SK-N-SH (cell line): Measurements from ENCODE around the gene LMTK2.

Source experiments
- JUND ChIP-seq: IDR thresholded peaks from 2 replicates; pipeline ENCODE4 v1.4.0; 2012
- TF ChIP-seq, protein P1 (sequence below): fragments of 200-600 bp; sonication (generic); IDR thresholded peaks from 2 replicates; pipeline ENCODE4 v1.6.1; 2017; ENCODE audit warnings: antibody characterized with exemption, mild to moderate bottlenecking, moderate library complexity

DNA sequence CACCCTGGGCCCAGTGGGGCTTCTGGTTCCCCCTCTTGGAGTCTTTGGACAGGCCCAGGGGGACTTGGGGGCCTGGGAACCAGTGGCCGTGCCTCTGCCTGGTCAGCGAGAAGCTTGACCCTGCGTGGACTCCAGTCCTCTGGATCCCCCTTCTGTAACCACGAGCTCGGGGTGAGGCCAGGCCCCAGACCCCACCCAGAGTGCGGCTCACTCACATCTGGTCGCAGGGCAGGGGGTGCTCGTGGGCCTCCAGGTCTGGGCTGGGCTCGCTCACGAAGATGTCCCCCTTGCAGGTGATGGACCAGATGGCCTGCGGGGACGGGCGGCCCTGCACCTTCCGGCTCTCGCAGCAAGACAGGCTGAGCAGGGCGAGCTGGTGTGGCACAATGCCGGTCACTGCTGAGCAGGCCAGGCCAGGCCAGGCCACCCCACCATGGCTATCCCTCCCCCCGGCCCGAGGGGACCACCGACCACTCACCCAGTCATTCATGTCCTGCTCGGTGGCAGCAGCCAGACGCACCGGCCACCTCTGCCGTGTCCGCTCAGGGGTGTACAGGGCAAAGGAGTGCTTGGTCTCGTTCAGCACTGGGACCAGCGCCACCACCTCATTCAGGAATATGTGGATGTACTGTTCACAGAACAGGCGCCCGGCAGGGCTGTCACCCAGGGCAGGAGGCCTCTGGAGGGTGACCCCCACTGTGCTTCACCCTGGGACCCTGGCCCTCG is 124.2 kb downstream of the LMTK2 start:
- TF ChIP-seq, protein P1, sequence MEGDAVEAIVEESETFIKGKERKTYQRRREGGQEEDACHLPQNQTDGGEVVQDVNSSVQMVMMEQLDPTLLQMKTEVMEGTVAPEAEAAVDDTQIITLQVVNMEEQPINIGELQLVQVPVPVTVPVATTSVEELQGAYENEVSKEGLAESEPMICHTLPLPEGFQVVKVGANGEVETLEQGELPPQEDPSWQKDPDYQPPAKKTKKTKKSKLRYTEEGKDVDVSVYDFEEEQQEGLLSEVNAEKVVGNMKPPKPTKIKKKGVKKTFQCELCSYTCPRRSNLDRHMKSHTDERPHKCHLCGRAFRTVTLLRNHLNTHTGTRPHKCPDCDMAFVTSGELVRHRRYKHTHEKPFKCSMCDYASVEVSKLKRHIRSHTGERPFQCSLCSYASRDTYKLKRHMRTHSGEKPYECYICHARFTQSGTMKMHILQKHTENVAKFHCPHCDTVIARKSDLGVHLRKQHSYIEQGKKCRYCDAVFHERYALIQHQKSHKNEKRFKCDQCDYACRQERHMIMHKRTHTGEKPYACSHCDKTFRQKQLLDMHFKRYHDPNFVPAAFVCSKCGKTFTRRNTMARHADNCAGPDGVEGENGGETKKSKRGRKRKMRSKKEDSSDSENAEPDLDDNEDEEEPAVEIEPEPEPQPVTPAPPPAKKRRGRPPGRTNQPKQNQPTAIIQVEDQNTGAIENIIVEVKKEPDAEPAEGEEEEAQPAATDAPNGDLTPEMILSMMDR = no peak
- TF ChIP-seq JUND = no peak
